Endothelial cell of umbilical vein (primary cell): ENCODE results near the gene GALNT17. TPM values are rescaled to one million over a fixed set of nuclear protein-coding genes. Genes with fewer than 3 reads are reported as not detected.

Source experiments
- BruUV-seq: library from RNA; stranded (reverse); fragments of 400-500 nt; replicated peaks from 2 replicates; lab custom pipeline; 2021; lab: Mats Ljungman, UMichigan
- CTCF ChIA-PET: fragments of 300-600, 350-600 bp; sonication (Branson Sonifier 250); formaldehyde crosslinking; loops from one replicate; lab custom pipeline; 2021; ENCODE audit warnings: antibody characterized with exemption, inconsistent platforms; lab: Charles Lee
- POLR2A ChIA-PET: fragments of 300-600, 350-600 bp; sonication (Branson Sonifier 250); formaldehyde crosslinking; loops from one replicate; lab custom pipeline; 2021; ENCODE audit warnings: antibody characterized with exemption, inconsistent platforms; lab: Charles Lee
- DNase-seq: peaks from one replicate; pipeline ENCODE4 v3.0.0-alpha.2; 2011; ENCODE audit warnings: low read depth, low spot score
- FAIRE-seq: peaks from 2 replicates; lab custom pipeline; 2011; peaks lifted over from hg19 to GRCh38; lab: Jason Lieb, UNC
- H2AFZ ChIP-seq: 2 replicates; pipeline ENCODE4 v1.6.0; 2012; ENCODE audit warnings: low read depth, low read length, control low read depth, inconsistent platforms
- H3K27ac ChIP-seq: 2 replicates; pipeline ENCODE4 v1.5.1; 2011; ENCODE audit warnings: low read depth, mild to moderate bottlenecking, control low read depth, low read length, moderate library complexity; ENCODE audit not compliant: insufficient read depth
- H3K27me3 ChIP-seq, 2 experiments: 2 replicates each; pipeline versions ENCODE4 v1.6.0 to v1.6.1; 2011; ENCODE audit warnings: low read length in 2 of 2, mixed read lengths in 1 of 2; ENCODE audit not compliant: control insufficient read depth in 2 of 2, insufficient read depth in 2 of 2
- H3K36me3 ChIP-seq, 2 experiments: 2 replicates in 1 of 2; 3 replicates in 1 of 2; pipeline ENCODE4 v1.5.1; 2011; ENCODE audit warnings: low read length in 2 of 2, mild to moderate bottlenecking in 1 of 2, moderate library complexity in 1 of 2; ENCODE audit not compliant: control insufficient read depth in 2 of 2, insufficient read depth in 2 of 2; ENCODE audit errors: extremely low read depth in 1 of 2
- H3K4me1 ChIP-seq: 3 replicates; pipeline ENCODE4 v1.5.1; 2011; ENCODE audit warnings: mild to moderate bottlenecking, low read length; ENCODE audit not compliant: control insufficient read depth, insufficient read depth; ENCODE audit errors: extremely low read depth
- H3K4me2 ChIP-seq: 2 replicates; pipeline ENCODE4 v1.6.1; 2011; ENCODE audit warnings: low read length, control low read depth, mixed read lengths; ENCODE audit not compliant: insufficient read depth
- H3K4me3 ChIP-seq, 3 experiments: fragments of 200-600 bp in 1 of 3; sonication (generic), shearing (Covaris generic) in 1 of 3; replicated peaks in 1 of 3; 2 replicates each; pipeline ENCODE4 v1.5.1; 2011 to 2016; ENCODE audit warnings: control low read depth in 3 of 3, low read length in 3 of 3, mild to moderate bottlenecking in 2 of 3, inconsistent platforms in 1 of 3, low read depth in 1 of 3, moderate library complexity in 1 of 3; ENCODE audit not compliant: insufficient read depth in 1 of 3
- H3K79me2 ChIP-seq: 2 replicates; pipeline ENCODE4 v1.6.0; 2012; ENCODE audit warnings: low read length, inconsistent platforms; ENCODE audit not compliant: control insufficient read depth, insufficient read depth
- H3K9ac ChIP-seq: replicated peaks from 2 replicates; pipeline ENCODE3; 2011; ENCODE audit warnings: low read length, control low read depth; ENCODE audit not compliant: insufficient read depth; ENCODE audit errors: extremely low read depth
- H3K9me1 ChIP-seq: replicated peaks from 3 replicates; pipeline ENCODE4 v1.6.0; 2011; ENCODE audit warnings: mild to moderate bottlenecking, low read length; ENCODE audit not compliant: control insufficient read depth, insufficient read depth; ENCODE audit errors: extremely low read depth
- H3K9me3 ChIP-seq: replicated peaks from 2 replicates; pipeline ENCODE4 v1.5.1; 2012; ENCODE audit warnings: low read length, inconsistent platforms; ENCODE audit not compliant: control insufficient read depth, insufficient read depth
- H4K20me1 ChIP-seq: replicated peaks from 2 replicates; pipeline ENCODE3; 2011; ENCODE audit warnings: mild to moderate bottlenecking, low read length; ENCODE audit not compliant: control insufficient read depth, insufficient read depth; ENCODE audit errors: extremely low read depth
- EZH2 ChIP-seq: IDR thresholded peaks from 2 replicates; pipeline ENCODE4 v1.6.1; 2012; ENCODE audit warnings: borderline replicate concordance, low read depth, mild to moderate bottlenecking, moderate library complexity, low read length, inconsistent platforms; ENCODE audit not compliant: severe bottlenecking
- FOS ChIP-seq: IDR thresholded peaks from 2 replicates; pipeline ENCODE4 v1.6.1; 2011; ENCODE audit warnings: mild to moderate bottlenecking, low read length, moderate library complexity, borderline replicate concordance; ENCODE audit not compliant: insufficient read depth
- GATA2 ChIP-seq: IDR thresholded peaks from 2 replicates; pipeline ENCODE4 v1.7.0; 2011; ENCODE audit warnings: low read depth, mild to moderate bottlenecking, moderate library complexity, mixed read lengths, low read length; ENCODE audit not compliant: insufficient read length, insufficient read depth
- JUN ChIP-seq: IDR thresholded peaks from 2 replicates; pipeline ENCODE4 v1.6.1; 2011; ENCODE audit warnings: borderline replicate concordance, low read depth; ENCODE audit not compliant: insufficient read length, insufficient read depth
- MAX ChIP-seq: IDR thresholded peaks from 2 replicates; pipeline ENCODE4 v1.6.1; 2011; ENCODE audit not compliant: insufficient read depth, insufficient read length
- MYC ChIP-seq: IDR thresholded peaks from one replicate; pipeline ENCODE4 v1.6.1; 2011; ENCODE audit warnings: mild to moderate bottlenecking, low read depth, low read length
- POLR2A ChIP-seq: IDR thresholded peaks from 2 replicates; pipeline ENCODE4 v1.6.1; 2012; ENCODE audit warnings: low read depth, mild to moderate bottlenecking, control low read depth, low read length
- POLR2AphosphoS5 ChIP-seq: IDR thresholded peaks from 2 replicates; pipeline ENCODE4 v1.6.1; 2012; ENCODE audit warnings: low read depth, mild to moderate bottlenecking, control low read depth, low read length, moderate library complexity; ENCODE audit not compliant: insufficient read depth
- dilution Hi-C: fragments of 300-500 bp; cut with MboI; formaldehyde crosslinking; loops from one replicate; pipeline ENCODE4 v1.15.0; 2019; ENCODE audit warnings: low sequenced_read_pairs; ENCODE audit not compliant: extremely low pct_ligation_motif_present
- intact Hi-C: fragments of 100-400 bp; cut with micrococcal nuclease; formaldehyde crosslinking; loops from one replicate; pipeline ENCODE4 v1.10.0; 2022
- polyA plus RNA-seq, 4 experiments: library from polyadenylated mRNA; depleted of rRNA in 3 of 4; stranded (reverse) in 3 of 4; unstranded in 1 of 4; fragments of >200 nt; gene quantifications; 2 replicates each; pipeline versions ENCODE4 v1.2.1 to v1.2.3, GENCODE V29; 2011 to 2012; ENCODE audit warnings: missing spikeins in 1 of 4
- total RNA-seq: library from RNA; stranded (reverse); gene quantifications from 2 replicates; pipeline ENCODE4 v1.2.3, GENCODE V29; 2021
- TF ChIP-seq, protein P1 (sequence below), 2 donors: IDR thresholded peaks; 1 replicate in 1 of 2; 2 replicates in 1 of 2; pipeline ENCODE4 v1.5.1; 2011; ENCODE audit warnings: low read length in 2 of 2, mild to moderate bottlenecking in 2 of 2, moderate library complexity in 2 of 2, control low read depth in 1 of 2, inconsistent platforms in 1 of 2, low read depth in 1 of 2; ENCODE audit not compliant: insufficient read depth in 1 of 2; ENCODE audit errors: extremely low read depth in 1 of 2

Gene GALNT17
- total and polyA plus RNA-seq, 2 donors (not counting 3 experiments of a cell fraction or from before 2014, with no cell fraction given), result not detected

DNA sequence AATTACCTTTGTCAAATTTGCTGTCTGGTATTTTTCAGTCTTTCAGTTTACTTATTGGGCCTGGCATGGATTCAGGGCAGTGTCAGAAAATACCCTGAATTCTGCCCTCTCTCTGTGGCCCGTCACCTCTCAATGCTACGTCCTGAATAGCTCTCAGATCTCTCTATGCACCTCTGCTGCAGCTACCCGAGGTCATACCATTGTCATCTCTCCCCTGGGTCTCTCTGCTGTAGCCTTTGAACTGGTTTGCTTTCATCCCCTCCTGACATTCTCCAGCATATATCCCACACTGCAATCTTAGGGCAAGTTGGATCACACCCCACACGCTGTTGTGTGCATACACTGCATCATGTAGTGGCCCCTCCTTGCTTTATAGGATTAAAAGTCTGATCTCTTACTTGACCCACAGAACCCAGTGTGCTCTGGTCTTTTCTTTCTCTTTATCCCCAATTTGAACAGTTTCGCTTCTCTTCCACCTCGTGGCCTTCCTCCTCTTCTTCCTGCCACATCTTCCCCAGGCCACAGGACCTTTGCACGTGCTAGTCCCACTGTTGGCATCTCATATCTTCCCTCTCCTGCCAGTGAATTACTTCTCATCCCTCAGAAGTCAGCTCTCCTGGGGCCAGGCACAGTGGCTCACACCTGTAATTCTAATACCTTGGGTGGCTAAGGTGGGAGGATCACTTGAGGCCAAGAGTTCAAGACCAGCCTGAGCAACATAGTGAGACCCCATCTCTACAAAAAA is 372.9 kb downstream of the GALNT17 start:
- FAIRE-seq (no peak), DNase-seq (no peak)
- no peak overlapping the region for H3K27ac ChIP-seq
- dilution Hi-C loops (no loop called here), intact Hi-C loops (no loop called here)
- no peaks in the 10 kb centered on the region for H3K4me1 ChIP-seq
- CTCF ChIA-PET, result no interaction called here
- no peak overlapping the region for H3K9ac ChIP-seq
- BruUV-seq, result no TSS peak
- POLR2A ChIA-PET, result no interaction called here
- no peaks in the 10 kb centered on the region for H3K9me3 ChIP-seq
- H2AFZ ChIP-seq, result no peak overlapping the region
- H3K4me3 ChIP-seq, result no peak overlapping the region
- no peaks in the 10 kb centered on the region for H3K9me1 ChIP-seq
- no peak overlapping the region for H3K4me2 ChIP-seq
- no peak for TF ChIP-seq EZH2
- no peak for TF ChIP-seq POLR2A
- TF ChIP-seq, protein P1, sequence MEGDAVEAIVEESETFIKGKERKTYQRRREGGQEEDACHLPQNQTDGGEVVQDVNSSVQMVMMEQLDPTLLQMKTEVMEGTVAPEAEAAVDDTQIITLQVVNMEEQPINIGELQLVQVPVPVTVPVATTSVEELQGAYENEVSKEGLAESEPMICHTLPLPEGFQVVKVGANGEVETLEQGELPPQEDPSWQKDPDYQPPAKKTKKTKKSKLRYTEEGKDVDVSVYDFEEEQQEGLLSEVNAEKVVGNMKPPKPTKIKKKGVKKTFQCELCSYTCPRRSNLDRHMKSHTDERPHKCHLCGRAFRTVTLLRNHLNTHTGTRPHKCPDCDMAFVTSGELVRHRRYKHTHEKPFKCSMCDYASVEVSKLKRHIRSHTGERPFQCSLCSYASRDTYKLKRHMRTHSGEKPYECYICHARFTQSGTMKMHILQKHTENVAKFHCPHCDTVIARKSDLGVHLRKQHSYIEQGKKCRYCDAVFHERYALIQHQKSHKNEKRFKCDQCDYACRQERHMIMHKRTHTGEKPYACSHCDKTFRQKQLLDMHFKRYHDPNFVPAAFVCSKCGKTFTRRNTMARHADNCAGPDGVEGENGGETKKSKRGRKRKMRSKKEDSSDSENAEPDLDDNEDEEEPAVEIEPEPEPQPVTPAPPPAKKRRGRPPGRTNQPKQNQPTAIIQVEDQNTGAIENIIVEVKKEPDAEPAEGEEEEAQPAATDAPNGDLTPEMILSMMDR (IDR thresholded peaks at IDR 0.05; ENCODE audit: extremely low read depth in 1 of 2, insufficient read depth in 1 of 2, low read depth in 1 of 2, low read length in 2 of 2), result no peak
- no peak for TF ChIP-seq GATA2
- no peak for TF ChIP-seq MYC
- TF ChIP-seq POLR2AphosphoS5, result no peak
- no peak for TF ChIP-seq FOS
- no peak for TF ChIP-seq JUN
- no peak for TF ChIP-seq MAX
- H3K27me3 ChIP-seq, result no peaks in the 10 kb centered on the region
- H4K20me1 ChIP-seq, result no peaks in the 10 kb centered on the region
- no peaks in the 10 kb centered on the region for H3K79me2 ChIP-seq
- no peaks in the 10 kb centered on the region for H3K36me3 ChIP-seq
